ENCODE data around the gene ACADSB.

Gene ACADSB

GRCh38 chr10:123073187-123073586, 64.4 kb downstream of the ACADSB start:
- Histone ChIP-seq H3K36me3 (ENCODE audit: control insufficient read depth, insufficient read depth, low read length) (no peaks in the 10 kb centered on the region), H3K27me3 (replicated peaks; ENCODE audit: control insufficient read depth, insufficient read depth, low read length) (peaks cover 1% of the 10 kb centered on the region; the same call in 1 of the 2 replicates), H3K4me3 (replicated peaks; ENCODE audit: low read depth, low read length) (no peak overlapping the region)
- no peak for DNase-seq (ENCODE audit: extremely low read depth, insufficient read length)
- TF ChIP-seq CTCF (IDR thresholded peaks at IDR 0.05; ENCODE audit: insufficient read depth, low read length, poor library complexity, severe bottlenecking), result no peak

- Histone ChIP-seq H3K27me3 (replicated peaks; ENCODE audit: control insufficient read depth, insufficient read depth, low read length) (peaks cover 1% of the 10 kb centered on the region; the same call in 1 of the 2 replicates), H3K36me3 (ENCODE audit: control insufficient read depth, insufficient read depth, low read length) (no peaks in the 10 kb centered on the region), H3K4me3 (replicated peaks; ENCODE audit: low read depth, low read length) (no peak overlapping the region)
- no peak for DNase-seq (ENCODE audit: extremely low read depth, insufficient read length)
- no peak for TF ChIP-seq CTCF (IDR thresholded peaks at IDR 0.05; ENCODE audit: insufficient read depth, low read length, poor library complexity, severe bottlenecking)
Measured at GRCh38 chr10:123074215-123074614, 65.4 kb downstream of the ACADSB start.

- Histone ChIP-seq H3K36me3 (ENCODE audit: control insufficient read depth, insufficient read depth, low read length) (no peaks in the 10 kb centered on the region), H3K4me3 (replicated peaks; ENCODE audit: low read depth, low read length) (no peak overlapping the region), H3K27me3 (replicated peaks; ENCODE audit: control insufficient read depth, insufficient read depth, low read length) (peaks cover 1% of the 10 kb centered on the region; the same call in 1 of the 2 replicates)
- TF ChIP-seq CTCF (IDR thresholded peaks at IDR 0.05; ENCODE audit: insufficient read depth, low read length, poor library complexity, severe bottlenecking), result no peak
- no peak for DNase-seq (ENCODE audit: extremely low read depth, insufficient read length)
Measured at GRCh38 chr10:123081896-123082295, 73.1 kb downstream of the ACADSB start.

GRCh38 chr10:123083811-123084210, 75.0 kb downstream of the ACADSB start:
- Histone ChIP-seq H3K4me3 (replicated peaks; ENCODE audit: low read depth, low read length) (no peak overlapping the region), H3K27me3 (replicated peaks; ENCODE audit: control insufficient read depth, insufficient read depth, low read length) (no peaks in the 10 kb centered on the region; the same call in 1 of the 2 replicates), H3K36me3 (ENCODE audit: control insufficient read depth, insufficient read depth, low read length) (no peaks in the 10 kb centered on the region)
- no peak for DNase-seq (ENCODE audit: extremely low read depth, insufficient read length)
- TF ChIP-seq CTCF (IDR thresholded peaks at IDR 0.05; ENCODE audit: insufficient read depth, low read length, poor library complexity, severe bottlenecking), result no peak

GRCh38 chr10:123086281-123086680, 77.5 kb downstream of the ACADSB start:
- no peaks in the 10 kb centered on the region for H3K36me3 ChIP-seq (ENCODE audit: control insufficient read depth, insufficient read depth, low read length)
- H3K27me3 ChIP-seq (replicated peaks; ENCODE audit: control insufficient read depth, insufficient read depth, low read length), result no peaks in the 10 kb centered on the region; the same call in 1 of the 2 replicates
- no peak for TF ChIP-seq CTCF (IDR thresholded peaks at IDR 0.05; ENCODE audit: insufficient read depth, low read length, poor library complexity, severe bottlenecking)
- H3K4me3 ChIP-seq (replicated peaks; ENCODE audit: low read depth, low read length), result no peak overlapping the region
- no peak for DNase-seq (ENCODE audit: extremely low read depth, insufficient read length)

- no peak for TF ChIP-seq CTCF (IDR thresholded peaks at IDR 0.05; ENCODE audit: insufficient read depth, low read length, poor library complexity, severe bottlenecking)
- DNase-seq (ENCODE audit: extremely low read depth, insufficient read length), result no peak
- Histone ChIP-seq H3K36me3 (ENCODE audit: control insufficient read depth, insufficient read depth, low read length) (no peaks in the 10 kb centered on the region), H3K27me3 (replicated peaks; ENCODE audit: control insufficient read depth, insufficient read depth, low read length) (no peaks in the 10 kb centered on the region; the same call in 1 of the 2 replicates), H3K4me3 (replicated peaks; ENCODE audit: low read depth, low read length) (no peak overlapping the region)
Measured at GRCh38 chr10:123087348-123087747, 78.5 kb downstream of the ACADSB start.
